Endothelial cell of umbilical vein (primary cell): Measurements from ENCODE around the gene CUL9. TPM values are rescaled to one million over a fixed set of nuclear protein-coding genes. Genes with fewer than 3 reads are reported as not detected.

Experiments used
- BruUV-seq: library from RNA; stranded (reverse); fragments of 400-500 nt; replicated peaks from 2 replicates; lab custom pipeline; 2021; lab: Mats Ljungman, UMichigan
- CTCF ChIA-PET: fragments of 300-600, 350-600 bp; sonication (Branson Sonifier 250); formaldehyde crosslinking; loops from one replicate; lab custom pipeline; 2021; ENCODE audit warnings: antibody characterized with exemption, inconsistent platforms; lab: Charles Lee
- POLR2A ChIA-PET: fragments of 300-600, 350-600 bp; sonication (Branson Sonifier 250); formaldehyde crosslinking; loops from one replicate; lab custom pipeline; 2021; ENCODE audit warnings: antibody characterized with exemption, inconsistent platforms; lab: Charles Lee
- DNase-seq: peaks from one replicate; pipeline ENCODE4 v3.0.0-alpha.2; 2011; ENCODE audit warnings: low read depth, low spot score
- FAIRE-seq: peaks from 2 replicates; lab custom pipeline; 2011; peaks lifted over from hg19 to GRCh38; lab: Jason Lieb, UNC
- H2AFZ ChIP-seq: 2 replicates; pipeline ENCODE4 v1.6.0; 2012; ENCODE audit warnings: low read depth, low read length, control low read depth, inconsistent platforms
- H3K27ac ChIP-seq: 2 replicates; pipeline ENCODE4 v1.5.1; 2011; ENCODE audit warnings: low read depth, mild to moderate bottlenecking, control low read depth, low read length, moderate library complexity; ENCODE audit not compliant: insufficient read depth
- H3K27me3 ChIP-seq, 2 experiments: 2 replicates each; pipeline versions ENCODE4 v1.6.0 to v1.6.1; 2011; ENCODE audit warnings: low read length in 2 of 2, mixed read lengths in 1 of 2; ENCODE audit not compliant: control insufficient read depth in 2 of 2, insufficient read depth in 2 of 2
- H3K36me3 ChIP-seq, 2 experiments: 2 replicates in 1 of 2; 3 replicates in 1 of 2; pipeline ENCODE4 v1.5.1; 2011; ENCODE audit warnings: low read length in 2 of 2, mild to moderate bottlenecking in 1 of 2, moderate library complexity in 1 of 2; ENCODE audit not compliant: control insufficient read depth in 2 of 2, insufficient read depth in 2 of 2; ENCODE audit errors: extremely low read depth in 1 of 2
- H3K4me1 ChIP-seq: 3 replicates; pipeline ENCODE4 v1.5.1; 2011; ENCODE audit warnings: mild to moderate bottlenecking, low read length; ENCODE audit not compliant: control insufficient read depth, insufficient read depth; ENCODE audit errors: extremely low read depth
- H3K4me2 ChIP-seq: 2 replicates; pipeline ENCODE4 v1.6.1; 2011; ENCODE audit warnings: low read length, control low read depth, mixed read lengths; ENCODE audit not compliant: insufficient read depth
- H3K4me3 ChIP-seq, 3 experiments: fragments of 200-600 bp in 1 of 3; sonication (generic), shearing (Covaris generic) in 1 of 3; replicated peaks in 1 of 3; 2 replicates each; pipeline ENCODE4 v1.5.1; 2011 to 2016; ENCODE audit warnings: control low read depth in 3 of 3, low read length in 3 of 3, mild to moderate bottlenecking in 2 of 3, inconsistent platforms in 1 of 3, low read depth in 1 of 3, moderate library complexity in 1 of 3; ENCODE audit not compliant: insufficient read depth in 1 of 3
- H3K79me2 ChIP-seq: 2 replicates; pipeline ENCODE4 v1.6.0; 2012; ENCODE audit warnings: low read length, inconsistent platforms; ENCODE audit not compliant: control insufficient read depth, insufficient read depth
- H3K9ac ChIP-seq: replicated peaks from 2 replicates; pipeline ENCODE3; 2011; ENCODE audit warnings: low read length, control low read depth; ENCODE audit not compliant: insufficient read depth; ENCODE audit errors: extremely low read depth
- H3K9me1 ChIP-seq: replicated peaks from 3 replicates; pipeline ENCODE4 v1.6.0; 2011; ENCODE audit warnings: mild to moderate bottlenecking, low read length; ENCODE audit not compliant: control insufficient read depth, insufficient read depth; ENCODE audit errors: extremely low read depth
- H3K9me3 ChIP-seq: replicated peaks from 2 replicates; pipeline ENCODE4 v1.5.1; 2012; ENCODE audit warnings: low read length, inconsistent platforms; ENCODE audit not compliant: control insufficient read depth, insufficient read depth
- H4K20me1 ChIP-seq: replicated peaks from 2 replicates; pipeline ENCODE3; 2011; ENCODE audit warnings: mild to moderate bottlenecking, low read length; ENCODE audit not compliant: control insufficient read depth, insufficient read depth; ENCODE audit errors: extremely low read depth
- EZH2 ChIP-seq: IDR thresholded peaks from 2 replicates; pipeline ENCODE4 v1.6.1; 2012; ENCODE audit warnings: borderline replicate concordance, low read depth, mild to moderate bottlenecking, moderate library complexity, low read length, inconsistent platforms; ENCODE audit not compliant: severe bottlenecking
- FOS ChIP-seq: IDR thresholded peaks from 2 replicates; pipeline ENCODE4 v1.6.1; 2011; ENCODE audit warnings: mild to moderate bottlenecking, low read length, moderate library complexity, borderline replicate concordance; ENCODE audit not compliant: insufficient read depth
- GATA2 ChIP-seq: IDR thresholded peaks from 2 replicates; pipeline ENCODE4 v1.7.0; 2011; ENCODE audit warnings: low read depth, mild to moderate bottlenecking, moderate library complexity, mixed read lengths, low read length; ENCODE audit not compliant: insufficient read length, insufficient read depth
- JUN ChIP-seq: IDR thresholded peaks from 2 replicates; pipeline ENCODE4 v1.6.1; 2011; ENCODE audit warnings: borderline replicate concordance, low read depth; ENCODE audit not compliant: insufficient read length, insufficient read depth
- MAX ChIP-seq: IDR thresholded peaks from 2 replicates; pipeline ENCODE4 v1.6.1; 2011; ENCODE audit not compliant: insufficient read depth, insufficient read length
- MYC ChIP-seq: IDR thresholded peaks from one replicate; pipeline ENCODE4 v1.6.1; 2011; ENCODE audit warnings: mild to moderate bottlenecking, low read depth, low read length
- POLR2AphosphoS5 ChIP-seq: IDR thresholded peaks from 2 replicates; pipeline ENCODE4 v1.6.1; 2012; ENCODE audit warnings: low read depth, mild to moderate bottlenecking, control low read depth, low read length, moderate library complexity; ENCODE audit not compliant: insufficient read depth
- dilution Hi-C: fragments of 300-500 bp; cut with MboI; formaldehyde crosslinking; loops from one replicate; pipeline ENCODE4 v1.15.0; 2019; ENCODE audit warnings: low sequenced_read_pairs; ENCODE audit not compliant: extremely low pct_ligation_motif_present
- intact Hi-C: fragments of 100-400 bp; cut with micrococcal nuclease; formaldehyde crosslinking; loops from one replicate; pipeline ENCODE4 v1.10.0; 2022
- polyA plus RNA-seq, 4 experiments: library from polyadenylated mRNA; depleted of rRNA in 3 of 4; stranded (reverse) in 3 of 4; unstranded in 1 of 4; fragments of >200 nt; gene quantifications; 2 replicates each; pipeline versions ENCODE4 v1.2.1 to v1.2.3, GENCODE V29; 2011 to 2012; ENCODE audit warnings: missing spikeins in 1 of 4
- total RNA-seq: library from RNA; stranded (reverse); gene quantifications from 2 replicates; pipeline ENCODE4 v1.2.3, GENCODE V29; 2021
- TF ChIP-seq, protein P1 (sequence below), 2 donors: IDR thresholded peaks; 1 replicate in 1 of 2; 2 replicates in 1 of 2; pipeline ENCODE4 v1.5.1; 2011; ENCODE audit warnings: low read length in 2 of 2, mild to moderate bottlenecking in 2 of 2, moderate library complexity in 2 of 2, control low read depth in 1 of 2, inconsistent platforms in 1 of 2, low read depth in 1 of 2; ENCODE audit not compliant: insufficient read depth in 1 of 2; ENCODE audit errors: extremely low read depth in 1 of 2

CUL9 gene
- total and polyA plus RNA-seq, 2 donors (not counting 3 experiments of a cell fraction or from before 2014, with no cell fraction given), result 38.7 to 46.0 TPM

GRCh38 chr6:43187821-43188220 is 5.8 kb downstream of the CUL9 start:
- H3K4me2 ChIP-seq, result no peak overlapping the region
- no peaks in the 10 kb centered on the region for H3K27me3 ChIP-seq
- H3K9me1 ChIP-seq, result no peaks in the 10 kb centered on the region
- no peak overlapping the region for H2AFZ ChIP-seq
- peaks cover 3 to 22% of the 10 kb centered on the region in 2 experiments for H3K36me3 ChIP-seq
- CTCF ChIA-PET, result interaction anchor here (2.7 kb wide), 1 partner anchor 41 kb away, joined by 10 read pairs; the partner anchor contains the start of gene DNPH1
- no peaks in the 10 kb centered on the region for H3K9me3 ChIP-seq
- intact Hi-C loops (no loop called here), dilution Hi-C loops (no loop called here)
- FAIRE-seq (no peak), DNase-seq (no peak)
- no peaks in the 10 kb centered on the region for H4K20me1 ChIP-seq
- POLR2A ChIA-PET, result no interaction called here
- H3K27ac ChIP-seq, result no peak overlapping the region
- TF ChIP-seq POLR2AphosphoS5 (no peak), JUN (no peak), FOS (no peak), GATA2 (no peak), MAX (no peak), EZH2 (no peak), MYC (no peak)
- TF ChIP-seq, protein P1, sequence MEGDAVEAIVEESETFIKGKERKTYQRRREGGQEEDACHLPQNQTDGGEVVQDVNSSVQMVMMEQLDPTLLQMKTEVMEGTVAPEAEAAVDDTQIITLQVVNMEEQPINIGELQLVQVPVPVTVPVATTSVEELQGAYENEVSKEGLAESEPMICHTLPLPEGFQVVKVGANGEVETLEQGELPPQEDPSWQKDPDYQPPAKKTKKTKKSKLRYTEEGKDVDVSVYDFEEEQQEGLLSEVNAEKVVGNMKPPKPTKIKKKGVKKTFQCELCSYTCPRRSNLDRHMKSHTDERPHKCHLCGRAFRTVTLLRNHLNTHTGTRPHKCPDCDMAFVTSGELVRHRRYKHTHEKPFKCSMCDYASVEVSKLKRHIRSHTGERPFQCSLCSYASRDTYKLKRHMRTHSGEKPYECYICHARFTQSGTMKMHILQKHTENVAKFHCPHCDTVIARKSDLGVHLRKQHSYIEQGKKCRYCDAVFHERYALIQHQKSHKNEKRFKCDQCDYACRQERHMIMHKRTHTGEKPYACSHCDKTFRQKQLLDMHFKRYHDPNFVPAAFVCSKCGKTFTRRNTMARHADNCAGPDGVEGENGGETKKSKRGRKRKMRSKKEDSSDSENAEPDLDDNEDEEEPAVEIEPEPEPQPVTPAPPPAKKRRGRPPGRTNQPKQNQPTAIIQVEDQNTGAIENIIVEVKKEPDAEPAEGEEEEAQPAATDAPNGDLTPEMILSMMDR (IDR thresholded peaks at IDR 0.05; ENCODE audit: extremely low read depth in 1 of 2, insufficient read depth in 1 of 2, low read depth in 1 of 2, low read length in 2 of 2), result no peak
- no peak overlapping the region for H3K9ac ChIP-seq
- BruUV-seq, result no TSS peak
- H3K4me1 ChIP-seq, result peaks cover 7% of the 10 kb centered on the region
- no peak overlapping the region for H3K4me3 ChIP-seq
- no peaks in the 10 kb centered on the region for H3K79me2 ChIP-seq
